ENCODE measurements around the gene FXYD4. TPM values are rescaled to one million over a fixed set of nuclear protein-coding genes. Genes with fewer than 3 reads are reported as not detected.

The FXYD4 gene
- total and polyA plus RNA-seq, 2 of the 8 experiments (the other 6 are each of a cell fraction or from before 2014, with no cell fraction given) = not detected

DNA sequence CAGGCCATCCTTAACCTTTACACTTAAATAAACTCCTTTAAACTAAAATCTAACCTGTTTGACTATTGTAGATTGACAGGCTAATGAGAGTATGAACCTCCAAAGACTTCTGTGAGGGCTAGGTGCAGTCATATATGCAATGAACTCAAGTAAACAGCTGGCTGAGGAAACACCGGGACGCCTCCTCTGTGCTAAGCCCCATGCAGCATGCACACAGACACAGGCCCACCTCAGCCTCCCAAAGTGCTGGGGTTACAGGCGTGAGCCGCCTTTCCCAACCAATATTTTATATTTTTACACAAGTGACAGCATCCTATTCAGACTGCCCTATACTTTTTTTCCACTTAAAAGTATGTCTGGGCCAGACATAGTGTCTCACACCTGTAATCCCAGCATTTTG lies 1.5 kb upstream of the FXYD4 start:
- ChIA-PET CTCF (ENCODE audit: partially characterized antibody) (interaction anchor here (0.7 to 1.1 kb wide), 2 partner anchors 21 to 144 kb away, joined by 3 read pairs; no protein-coding TSS in a partner anchor), POLR2A (ENCODE audit: partially characterized antibody) (interaction anchor here (1.6 kb wide), 1 partner anchor 25 kb away, joined by 6 read pairs; no protein-coding TSS in a partner anchor)
- no peak overlapping the region for H2BK20ac ChIP-seq (ENCODE audit: low read length)
- H3K36me3 ChIP-seq (ENCODE audit: control insufficient read depth in 2 of 4, insufficient read depth in 4 of 4, low read length in 3 of 4) = no peaks in the 10 kb centered on the region
- H4K8ac ChIP-seq (ENCODE audit: extremely low read depth, insufficient read depth, low read length) = no peak overlapping the region
- H3K23me2 ChIP-seq (ENCODE audit: low read depth, low read length) = no peaks in the 10 kb centered on the region
- H3K79me2 ChIP-seq (ENCODE audit: control insufficient read depth in 1 of 2, insufficient read depth in 2 of 2, low read length in 2 of 2) = no peaks in the 10 kb centered on the region
- no peak overlapping the region for H4K91ac ChIP-seq (replicated peaks; ENCODE audit: insufficient read length, low read length)
- 94% methylated on average over 4 of the region's 4 CpGs; no CpG with 5 or more reads in 1 of the 2 experiments for WGBS, 2 experiments (ENCODE audit: extremely low coverage in 1 of 2, insufficient coverage in 1 of 2, insufficient read length in 1 of 2, insufficient replicate concordance in 2 of 2, low coverage in 1 of 2, low lambda C conversion rate in 2 of 2, missing lambda C conversion rate in 1 of 2)
- H2BK15ac ChIP-seq (ENCODE audit: low read length) = no peak overlapping the region
- no peak overlapping the region for H2BK5ac ChIP-seq (ENCODE audit: low read depth, low read length)
- H3K9me3 ChIP-seq (ENCODE audit: insufficient read depth in 2 of 2, low read depth in 1 of 2, low read length in 1 of 2) = no peaks in the 10 kb centered on the region
- H3K4ac ChIP-seq (replicated peaks; ENCODE audit: insufficient read length, low read depth, low read length) = no peak overlapping the region
- no peak overlapping the region for H3K9ac ChIP-seq (replicated peaks in 1 of 4; ENCODE audit: extremely low read depth in 1 of 4, low read depth in 3 of 4, low read length in 3 of 4)
- no peak overlapping the region for H3K27ac ChIP-seq (ENCODE audit: low read depth, low read length)
- no peak overlapping the region for H3K4me2 ChIP-seq (ENCODE audit: insufficient read depth in 1 of 2, low read depth in 2 of 2, low read length in 2 of 2)
- no peak overlapping the region for H3K56ac ChIP-seq (replicated peaks; ENCODE audit: insufficient read length, low read depth, low read length)
- FAIRE-seq (no peak), DNase-seq (ENCODE audit: low read depth in 1 of 2, low spot score in 2 of 2) (no peak)
- H2BK12ac ChIP-seq (ENCODE audit: low read depth, low read length) = no peak overlapping the region
- H3K4me3 ChIP-seq (ENCODE audit: extremely low read depth in 1 of 4, insufficient read depth in 2 of 4, low read depth in 3 of 4, low read length in 4 of 4) = no peak overlapping the region
- H4K20me1 ChIP-seq (replicated peaks in 1 of 2; ENCODE audit: control insufficient read depth in 1 of 2, insufficient read depth in 2 of 2, low read length in 2 of 2) = no peaks in the 10 kb centered on the region
- H3K27me3 ChIP-seq (replicated peaks in 1 of 4; ENCODE audit: control insufficient read depth in 3 of 4, extremely low read depth in 1 of 4, insufficient read depth in 3 of 4, low read length in 3 of 4) = 0 out of 7 replicates have a peak, but pooled peaks cover 0 to 2% (median 0%) of the 10 kb centered on the region in 4 experiments
- no peak overlapping the region for H3K14ac ChIP-seq (ENCODE audit: insufficient read length)
- no peak overlapping the region for H3K23ac ChIP-seq (ENCODE audit: insufficient read length)
- H3K4me1 ChIP-seq (replicated peaks in 1 of 4; ENCODE audit: control insufficient read depth in 3 of 4, insufficient read depth in 4 of 4, low read length in 3 of 4) = peaks cover 1 to 5% (median 3%) of the 10 kb centered on the region in 4 experiments; a peak in 5 of 7 replicates
- no peak overlapping the region for H2AK5ac ChIP-seq (ENCODE audit: low read depth, low read length)
- H2AFZ ChIP-seq (ENCODE audit: low read length) = no peak overlapping the region
- H3K18ac ChIP-seq (ENCODE audit: extremely low read depth, low read length) = no peak overlapping the region
- H3K79me1 ChIP-seq (ENCODE audit: low read depth, low read length) = no peaks in the 10 kb centered on the region
- no peak overlapping the region for H4K5ac ChIP-seq (ENCODE audit: insufficient read length, low read depth, low read length)
- no peak overlapping the region for H2BK120ac ChIP-seq (replicated peaks; ENCODE audit: low read depth, low read length)
- TF ChIP-seq RNF2 (IDR thresholded peaks at IDR 0.05; ENCODE audit: borderline replicate concordance, low read depth, low read length, missing control alignments, poor library complexity, severe bottlenecking) (no peak), BACH1 (IDR thresholded peaks at IDR 0.05; ENCODE audit: low read length) (no peak), HDAC6 (IDR thresholded peaks at IDR 0.05; ENCODE audit: low read depth, low read length) (no peak), BRCA1 (IDR thresholded peaks at IDR 0.05; ENCODE audit: low read depth, low read length) (no peak), CTBP2 (IDR thresholded peaks at IDR 0.05; ENCODE audit: borderline replicate concordance, insufficient read depth, insufficient read length, low read length) (no peak), TCF12 (IDR thresholded peaks at IDR 0.05; ENCODE audit: low read depth, low read length) (no peak), CHD1 (IDR thresholded peaks at IDR 0.05; ENCODE audit: low read depth, low read length) (no peak), KDM4A (IDR thresholded peaks at IDR 0.05; ENCODE audit: low read depth, low read length, severe bottlenecking) (no peak)
- TF ChIP-seq, protein P1, sequence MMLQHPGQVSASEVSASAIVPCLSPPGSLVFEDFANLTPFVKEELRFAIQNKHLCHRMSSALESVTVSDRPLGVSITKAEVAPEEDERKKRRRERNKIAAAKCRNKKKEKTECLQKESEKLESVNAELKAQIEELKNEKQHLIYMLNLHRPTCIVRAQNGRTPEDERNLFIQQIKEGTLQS (IDR thresholded peaks at IDR 0.05; ENCODE audit: insufficient read depth, low read depth, low read length) = no peak
- TF ChIP-seq, protein P2, sequence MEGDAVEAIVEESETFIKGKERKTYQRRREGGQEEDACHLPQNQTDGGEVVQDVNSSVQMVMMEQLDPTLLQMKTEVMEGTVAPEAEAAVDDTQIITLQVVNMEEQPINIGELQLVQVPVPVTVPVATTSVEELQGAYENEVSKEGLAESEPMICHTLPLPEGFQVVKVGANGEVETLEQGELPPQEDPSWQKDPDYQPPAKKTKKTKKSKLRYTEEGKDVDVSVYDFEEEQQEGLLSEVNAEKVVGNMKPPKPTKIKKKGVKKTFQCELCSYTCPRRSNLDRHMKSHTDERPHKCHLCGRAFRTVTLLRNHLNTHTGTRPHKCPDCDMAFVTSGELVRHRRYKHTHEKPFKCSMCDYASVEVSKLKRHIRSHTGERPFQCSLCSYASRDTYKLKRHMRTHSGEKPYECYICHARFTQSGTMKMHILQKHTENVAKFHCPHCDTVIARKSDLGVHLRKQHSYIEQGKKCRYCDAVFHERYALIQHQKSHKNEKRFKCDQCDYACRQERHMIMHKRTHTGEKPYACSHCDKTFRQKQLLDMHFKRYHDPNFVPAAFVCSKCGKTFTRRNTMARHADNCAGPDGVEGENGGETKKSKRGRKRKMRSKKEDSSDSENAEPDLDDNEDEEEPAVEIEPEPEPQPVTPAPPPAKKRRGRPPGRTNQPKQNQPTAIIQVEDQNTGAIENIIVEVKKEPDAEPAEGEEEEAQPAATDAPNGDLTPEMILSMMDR (IDR thresholded peaks at IDR 0.05; ENCODE audit: control extremely low read depth in 1 of 3, insufficient read depth in 1 of 3, low read depth in 1 of 3, low read length in 3 of 3) = no peak

Measured in H1 (cell line).